CD14-positive monocyte (primary cell): ENCODE results near the gene RUNX2. TPM values are rescaled to one million over a fixed set of nuclear protein-coding genes. Genes with fewer than 3 reads are reported as not detected.

ENCODE experiments used
- DNase-seq, 3 donors: peaks; one replicate each; pipeline ENCODE4 v3.0.0-alpha.2; 2011 to 2022
- H2AFZ ChIP-seq: 2 replicates; pipeline ENCODE4 v1.6.0; 2012; ENCODE audit warnings: mild to moderate bottlenecking, low read depth, low read length, inconsistent platforms; ENCODE audit not compliant: insufficient read depth, poor library complexity, severe bottlenecking
- H3K27ac ChIP-seq, 2 donors: 1 replicate in 1 of 2; 2 replicates in 1 of 2; pipeline ENCODE4 v1.5.1; 2012 to 2013; ENCODE audit warnings: low read length in 2 of 2, control low read depth in 1 of 2, inconsistent platforms in 1 of 2, low read depth in 1 of 2, mild to moderate bottlenecking in 1 of 2
- H3K27me3 ChIP-seq, 2 donors: one replicate each; pipeline versions ENCODE4 v1.6.0 to v1.6.1; 2011 to 2013; ENCODE audit warnings: low read length in 2 of 2; ENCODE audit not compliant: control insufficient read depth in 2 of 2, insufficient read depth in 2 of 2
- H3K36me3 ChIP-seq, 2 donors: replicated peaks in 1 of 2; 1 replicate in 1 of 2; 2 replicates in 1 of 2; pipeline versions ENCODE4 v1.5.1 to v1.6.1; 2012 to 2013; ENCODE audit warnings: low read length in 2 of 2, control low read depth in 1 of 2, inconsistent platforms in 1 of 2, mild to moderate bottlenecking in 1 of 2; ENCODE audit not compliant: insufficient read depth in 2 of 2, control insufficient read depth in 1 of 2
- H3K4me1 ChIP-seq, 2 donors: 1 replicate in 1 of 2; 2 replicates in 1 of 2; pipeline versions ENCODE4 v1.5.1 to v1.6.1; 2012 to 2013; ENCODE audit warnings: low read length in 2 of 2, control low read depth in 1 of 2, inconsistent platforms in 1 of 2, mild to moderate bottlenecking in 1 of 2, moderate library complexity in 1 of 2; ENCODE audit not compliant: insufficient read depth in 2 of 2, control insufficient read depth in 1 of 2
- H3K4me2 ChIP-seq: replicated peaks from 2 replicates; pipeline ENCODE3; 2012; ENCODE audit warnings: low read length, moderate library complexity, mild to moderate bottlenecking; ENCODE audit not compliant: poor library complexity, severe bottlenecking; ENCODE audit errors: extremely low read depth
- H3K4me3 ChIP-seq, 3 experiments: fragments of 200-600 bp in 1 of 3; sonication (generic) in 1 of 3; replicated peaks in 1 of 3; 1 replicate in 2 of 3; 2 replicates in 1 of 3; pipeline ENCODE4 v1.5.1; 2011 to 2013; ENCODE audit warnings: low read length in 3 of 3, mild to moderate bottlenecking in 3 of 3, control low read depth in 2 of 3, low read depth in 2 of 3, inconsistent platforms in 1 of 3, moderate library complexity in 1 of 3
- H3K79me2 ChIP-seq: 2 replicates; pipeline ENCODE4 v1.6.0; 2012; ENCODE audit warnings: mild to moderate bottlenecking, control low read depth, inconsistent platforms, low read length, moderate library complexity; ENCODE audit not compliant: insufficient read depth
- H3K9ac ChIP-seq: 2 replicates; pipeline ENCODE4 v1.6.0; 2017; ENCODE audit warnings: low read length, mild to moderate bottlenecking; ENCODE audit not compliant: insufficient read depth, poor library complexity, severe bottlenecking
- H3K9me3 ChIP-seq, 2 donors: replicated peaks in 1 of 2; 1 replicate in 1 of 2; 2 replicates in 1 of 2; pipeline versions ENCODE4 v1.5.1 to v1.6.1; 2012 to 2013; ENCODE audit warnings: low read length in 2 of 2, control low read depth in 1 of 2; ENCODE audit not compliant: control insufficient read depth in 1 of 2, insufficient read depth in 1 of 2
- H4K20me1 ChIP-seq: 2 replicates; pipeline ENCODE4 v1.6.0; 2012; ENCODE audit warnings: mild to moderate bottlenecking, low read length, control low read depth, moderate library complexity; ENCODE audit not compliant: insufficient read depth
- H3K27ac Mint-ChIP-seq, 7 donors: one replicate each; pipeline ENCODE4 v1.8.0; 2020; ENCODE audit warnings: mild to moderate bottlenecking in 7 of 7, mixed read lengths in 7 of 7, moderate library complexity in 6 of 7, inconsistent platforms in 2 of 7
- H3K27me3 Mint-ChIP-seq, 3 donors: one replicate each; pipeline ENCODE4 v1.8.0; 2021 to 2022; ENCODE audit warnings: low read depth in 3 of 3, mild to moderate bottlenecking in 3 of 3, mixed read lengths in 3 of 3, moderate library complexity in 3 of 3, inconsistent platforms in 1 of 3
- H3K36me3 Mint-ChIP-seq, 2 donors: one replicate each; pipeline ENCODE4 v1.8.0; 2020; ENCODE audit warnings: mixed read lengths in 2 of 2, inconsistent platforms in 1 of 2, mild to moderate bottlenecking in 1 of 2
- H3K4me1 Mint-ChIP-seq: one replicate; pipeline ENCODE4 v1.8.0; 2020; ENCODE audit warnings: mild to moderate bottlenecking, mixed read lengths
- H3K4me3 Mint-ChIP-seq, 2 donors: one replicate each; pipeline ENCODE4 v1.8.0; 2020; ENCODE audit warnings: mild to moderate bottlenecking in 2 of 2, mixed read lengths in 2 of 2, moderate library complexity in 1 of 2
- H3K9me3 Mint-ChIP-seq, 7 donors: one replicate each; pipeline ENCODE4 v1.8.0; 2020 to 2022; ENCODE audit warnings: mixed read lengths in 7 of 7, mild to moderate bottlenecking in 6 of 7, moderate library complexity in 6 of 7, inconsistent platforms in 2 of 7
- WGBS: methylation state at CpG from one replicate; pipeline ENCODE4 v1.1.5; 2013; ENCODE audit warnings: missing lambda C conversion rate; ENCODE audit not compliant: insufficient coverage; 5-methylcytosine and 5-hydroxymethylcytosine counted together
- intact Hi-C, 2 donors: fragments of 100-400 bp; cut with micrococcal nuclease; formaldehyde crosslinking; loops; one replicate each; pipeline versions ENCODE4 v1.15.0 to v1.15.1; 2023
- polyA plus RNA-seq, 3 donors: library from polyadenylated mRNA; depleted of rRNA in 1 of 3; unstranded in 2 of 3; stranded (reverse) in 1 of 3; fragments of 300-500 nt in 2 of 3; fragments of >200 nt in 1 of 3; fragmentation: Illumina TruSeq in 2 of 3; gene quantifications; 1 replicate in 2 of 3; 2 replicates in 1 of 3; pipeline ENCODE4 v1.2.3, GENCODE V29; 2012 to 2021
- TF ChIP-seq, protein P1 (sequence below): fragments of 200-600 bp; IDR thresholded peaks from one replicate; pipeline ENCODE4 v1.8.0; 2022; ENCODE audit warnings: antibody characterized with exemption, mild to moderate bottlenecking

RUNX2 gene
- polyA plus RNA-seq, 3 donors: 1.3 to 5.0 (median 2.5) TPM

DNA sequence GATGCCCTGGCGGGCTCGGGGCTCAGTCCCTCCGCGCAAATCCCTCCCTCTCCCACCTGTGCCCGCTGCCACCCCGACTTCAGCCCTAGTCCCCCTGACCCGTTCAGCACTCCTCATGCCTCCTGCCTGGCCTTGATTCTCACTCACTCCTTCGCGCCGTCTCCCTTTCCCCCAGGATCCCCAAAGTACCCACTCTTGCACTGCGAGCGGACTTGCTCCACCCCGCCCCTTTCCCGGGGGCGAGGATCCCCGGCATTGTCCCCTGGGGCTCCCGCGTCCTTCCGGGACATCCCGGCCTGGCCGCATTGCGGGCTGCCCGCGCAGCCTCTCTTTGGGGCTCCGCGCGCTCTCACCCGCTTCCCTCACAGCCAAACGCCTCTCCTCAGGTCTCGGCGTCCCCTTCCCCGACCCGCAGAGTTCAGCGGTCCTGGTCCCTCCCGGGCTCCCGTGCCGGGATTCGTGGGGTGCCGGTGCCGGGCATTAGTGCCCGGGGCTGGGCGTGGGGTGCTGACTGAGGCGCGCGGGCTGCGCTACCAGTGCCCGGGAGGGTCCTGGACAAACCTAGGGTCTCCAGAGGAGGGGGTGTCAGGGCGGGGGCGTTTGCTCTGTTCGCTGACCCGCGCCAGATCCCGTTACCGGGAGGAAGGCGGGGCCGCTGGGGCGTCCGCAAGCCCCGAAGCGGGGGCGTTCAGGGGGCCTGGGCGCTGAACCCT is 95.1 kb downstream of the RUNX2 start:
- Mint-ChIP-seq H3K27me3 (peaks cover 9 to 20% (median 17%) of the 10 kb centered on the region in 3 donors), H3K36me3 (no peaks in the 10 kb centered on the region), H3K27ac (peak overlapping the region; percentile 79 to 98 (median 91)), H3K4me3 (peak overlapping the region; percentile 99 to 100), H3K4me1 (peaks cover 49% of the 10 kb centered on the region), H3K9me3 (peaks cover 0 to 2% (median 0%) of the 10 kb centered on the region in 7 donors)
- DNase-seq: peak in 1 of 3 donors; percentile 30
- peaks cover 33 to 56% of the 10 kb centered on the region in 2 donors for H3K4me1 ChIP-seq
- no peaks in the 10 kb centered on the region for H3K9me3 ChIP-seq
- intact Hi-C loops: loop anchor here (2.0 to 10.0 kb wide), 7 partner anchors 14 to 768 kb away; partner anchors contain the start of gene SUPT3H (in 1 of the 2)
- H3K36me3 ChIP-seq: no peaks in the 10 kb centered on the region
- H3K4me2 ChIP-seq: peak overlapping the region; percentile 94
- TF ChIP-seq, protein P1, sequence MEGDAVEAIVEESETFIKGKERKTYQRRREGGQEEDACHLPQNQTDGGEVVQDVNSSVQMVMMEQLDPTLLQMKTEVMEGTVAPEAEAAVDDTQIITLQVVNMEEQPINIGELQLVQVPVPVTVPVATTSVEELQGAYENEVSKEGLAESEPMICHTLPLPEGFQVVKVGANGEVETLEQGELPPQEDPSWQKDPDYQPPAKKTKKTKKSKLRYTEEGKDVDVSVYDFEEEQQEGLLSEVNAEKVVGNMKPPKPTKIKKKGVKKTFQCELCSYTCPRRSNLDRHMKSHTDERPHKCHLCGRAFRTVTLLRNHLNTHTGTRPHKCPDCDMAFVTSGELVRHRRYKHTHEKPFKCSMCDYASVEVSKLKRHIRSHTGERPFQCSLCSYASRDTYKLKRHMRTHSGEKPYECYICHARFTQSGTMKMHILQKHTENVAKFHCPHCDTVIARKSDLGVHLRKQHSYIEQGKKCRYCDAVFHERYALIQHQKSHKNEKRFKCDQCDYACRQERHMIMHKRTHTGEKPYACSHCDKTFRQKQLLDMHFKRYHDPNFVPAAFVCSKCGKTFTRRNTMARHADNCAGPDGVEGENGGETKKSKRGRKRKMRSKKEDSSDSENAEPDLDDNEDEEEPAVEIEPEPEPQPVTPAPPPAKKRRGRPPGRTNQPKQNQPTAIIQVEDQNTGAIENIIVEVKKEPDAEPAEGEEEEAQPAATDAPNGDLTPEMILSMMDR: no peak
- WGBS: under 1% methylated on average over 58 of the region's 62 CpGs
- no peaks in the 10 kb centered on the region for H4K20me1 ChIP-seq
- peaks cover 0 to 12% of the 10 kb centered on the region in 2 donors for H3K27me3 ChIP-seq
- peak overlapping the region; percentile 95 for H2AFZ ChIP-seq
- peak overlapping the region; percentile 80 to 88 for H3K27ac ChIP-seq
- peak overlapping the region; percentile 83 to 98 (median 97) for H3K4me3 ChIP-seq
- peak overlapping the region; percentile 85 for H3K9ac ChIP-seq
- H3K79me2 ChIP-seq: peaks cover 88% of the 10 kb centered on the region

DNA sequence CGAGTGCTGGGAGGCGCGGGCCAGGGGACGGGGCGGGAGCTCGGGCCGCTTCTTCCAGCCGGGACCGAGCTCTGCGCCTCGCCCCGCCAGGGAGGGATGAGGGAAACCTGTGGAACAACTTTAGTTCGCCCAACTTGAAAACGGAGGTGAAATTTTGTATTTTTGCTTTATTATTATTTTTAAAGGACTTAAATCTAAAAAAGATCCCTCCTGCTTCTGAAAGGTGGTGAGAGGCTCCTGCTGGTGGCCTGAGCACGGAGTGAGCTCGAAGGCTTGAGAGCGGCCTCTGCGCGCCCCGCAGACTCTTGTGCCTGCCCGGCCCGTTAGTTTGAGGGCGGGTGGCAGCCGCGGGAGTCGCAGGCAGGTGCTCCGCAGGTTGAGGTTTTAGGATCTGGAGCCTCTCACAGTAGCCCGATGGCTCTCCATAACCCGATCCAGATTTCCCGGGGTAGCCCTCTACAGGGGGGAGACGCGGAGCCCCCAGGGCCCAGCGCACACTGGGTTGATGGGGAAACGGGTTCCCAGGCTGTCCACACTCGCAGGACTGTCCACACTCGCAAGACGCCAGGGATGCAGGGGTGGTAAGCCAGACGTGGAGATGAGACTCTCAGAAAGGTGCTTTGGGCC is 95.8 kb downstream of the RUNX2 start:
- H3K9me3 Mint-ChIP-seq: peaks cover 0 to 2% (median 0%) of the 10 kb centered on the region in 7 donors
- H3K79me2 ChIP-seq: peaks cover 94% of the 10 kb centered on the region
- H4K20me1 ChIP-seq: no peaks in the 10 kb centered on the region
- H3K4me2 ChIP-seq: peak overlapping the region; percentile 94
- peaks cover 0 to 12% of the 10 kb centered on the region in 2 donors for H3K27me3 ChIP-seq
- peaks cover 3% of the 10 kb centered on the region in 2 donors for H3K36me3 Mint-ChIP-seq
- no peaks in the 10 kb centered on the region for H3K9me3 ChIP-seq
- H3K4me1 ChIP-seq: peaks cover 35 to 62% of the 10 kb centered on the region in 2 donors
- peaks cover 9 to 20% (median 17%) of the 10 kb centered on the region in 3 donors for H3K27me3 Mint-ChIP-seq
- peak overlapping the region; percentile 95 for H2AFZ ChIP-seq
- intact Hi-C loops: loop anchor here (2.0 to 10.0 kb wide), 7 partner anchors 13 to 769 kb away; partner anchors contain the start of gene SUPT3H (in 1 of the 2)
- peak overlapping the region; percentile 85 for H3K9ac ChIP-seq
- H3K36me3 ChIP-seq: no peaks in the 10 kb centered on the region
- peak overlapping the region; percentile 99 to 100 for H3K4me3 Mint-ChIP-seq
- H3K4me3 ChIP-seq: peak overlapping the region; percentile 83 to 98 (median 97)
- WGBS: under 1% methylated on average over 29 of the region's 38 CpGs
- peaks cover 55% of the 10 kb centered on the region for H3K4me1 Mint-ChIP-seq
- peak overlapping the region; percentile 87 to 98 (median 95) for H3K27ac Mint-ChIP-seq
- peak in 1 of 3 donors; percentile 38 for DNase-seq
- peak overlapping the region; percentile 80 to 88 for H3K27ac ChIP-seq
- TF ChIP-seq, protein P1: no peak
